Upper lobe of left lung (tissue), 4 donors: ENCODE results near the gene VAPB.

Source experiments
- CTCF ChIP-seq, 6 experiments: fragments of 450-650 bp in 4 of 6; fragments of 200-600 bp in 2 of 6; sonication (generic) in 2 of 6; IDR thresholded peaks; one replicate each; pipeline ENCODE4 v1.5.1; 2016 to 2019; ENCODE audit warnings: antibody characterized with exemption in 6 of 6
- POLR2A ChIP-seq, 4 donors: fragments of 450-650 bp; IDR thresholded peaks; one replicate each; pipeline ENCODE4 v1.5.1; 2016 to 2017; ENCODE audit warnings: antibody characterized with exemption in 4 of 4, mild to moderate bottlenecking in 2 of 4

GRCh38 chr20:58389324-58389967, 417 bp downstream of the VAPB start:
- TF ChIP-seq CTCF (IDR thresholded peaks at IDR 0.05): no peak
- peak in 1 of 4 donors; percentile 55 for TF ChIP-seq POLR2A (IDR thresholded peaks at IDR 0.05)
